Measurements from ENCODE around the gene BCL2L2.

Gene BCL2L2

DNA sequence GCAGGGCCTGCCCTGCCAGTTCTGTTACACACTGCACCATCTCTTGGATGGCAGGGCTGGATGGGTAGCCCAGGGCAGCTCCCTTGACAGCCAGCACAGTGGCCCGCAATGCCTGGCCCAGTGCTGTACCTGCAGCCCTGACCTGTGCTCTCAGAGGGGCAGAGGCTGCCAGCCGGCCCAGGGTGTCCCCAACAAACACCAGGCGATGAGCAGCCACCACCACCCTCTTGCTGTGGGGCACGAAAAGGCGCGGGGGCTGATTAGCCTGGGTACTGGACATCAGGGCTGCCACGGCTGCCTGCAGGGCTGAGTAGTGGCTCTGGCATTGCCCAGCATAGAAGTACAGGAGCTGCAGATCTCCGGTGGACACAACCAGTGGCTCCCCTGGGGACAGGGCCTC is 50.6 kb downstream of the BCL2L2 start:
- no peak for DNase-seq

DNA sequence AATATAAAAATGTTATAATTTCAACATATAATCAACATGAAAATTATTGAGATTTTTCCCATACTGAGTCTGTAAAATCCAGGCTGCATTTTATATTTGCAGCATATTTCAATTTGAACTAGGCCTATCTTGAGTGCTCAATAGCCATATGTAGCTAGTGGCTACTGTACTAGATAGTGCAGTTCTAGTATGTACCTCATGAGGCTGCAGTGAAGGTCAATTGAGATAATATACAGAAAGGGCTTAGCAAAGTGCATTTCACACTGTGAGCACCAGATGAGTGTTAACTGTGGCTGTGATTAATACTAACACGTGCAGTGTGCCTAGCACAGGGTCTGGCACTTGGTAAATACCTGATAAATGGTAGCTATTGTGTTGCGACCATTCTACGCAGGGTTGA is 51.4 kb downstream of the BCL2L2 start:
- no peak for DNase-seq

DNA sequence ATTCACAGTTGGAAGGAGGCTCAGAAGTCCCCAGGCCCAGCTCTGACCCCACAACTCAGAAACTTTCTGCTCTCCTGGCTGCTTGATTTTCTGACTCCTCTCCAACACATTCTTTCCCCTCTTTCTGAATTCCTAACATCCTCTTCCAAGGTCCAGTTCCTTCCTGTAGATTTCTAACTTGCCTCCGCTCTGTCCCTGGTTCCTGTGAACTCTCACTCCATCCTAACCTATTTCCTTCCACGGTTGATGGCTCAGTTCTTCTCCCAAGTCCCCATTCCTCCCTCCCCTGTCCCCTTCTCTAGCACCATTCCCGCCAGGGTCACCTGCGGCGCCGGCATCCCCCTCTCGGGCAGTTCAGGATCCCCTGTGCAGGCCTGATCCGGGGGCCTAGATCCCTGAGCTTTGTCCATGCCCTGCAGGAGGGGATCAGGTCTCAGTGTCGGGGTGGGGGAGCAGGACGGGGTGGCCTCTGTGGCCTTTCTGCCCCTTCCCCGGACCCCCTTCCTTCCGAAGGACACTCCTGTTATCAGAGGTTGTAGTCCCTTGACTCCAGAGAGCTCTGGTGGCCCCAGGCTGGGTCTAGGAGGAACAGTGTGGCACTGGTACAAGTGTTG is 52.0 kb downstream of the BCL2L2 start:
- no peak for DNase-seq

DNA sequence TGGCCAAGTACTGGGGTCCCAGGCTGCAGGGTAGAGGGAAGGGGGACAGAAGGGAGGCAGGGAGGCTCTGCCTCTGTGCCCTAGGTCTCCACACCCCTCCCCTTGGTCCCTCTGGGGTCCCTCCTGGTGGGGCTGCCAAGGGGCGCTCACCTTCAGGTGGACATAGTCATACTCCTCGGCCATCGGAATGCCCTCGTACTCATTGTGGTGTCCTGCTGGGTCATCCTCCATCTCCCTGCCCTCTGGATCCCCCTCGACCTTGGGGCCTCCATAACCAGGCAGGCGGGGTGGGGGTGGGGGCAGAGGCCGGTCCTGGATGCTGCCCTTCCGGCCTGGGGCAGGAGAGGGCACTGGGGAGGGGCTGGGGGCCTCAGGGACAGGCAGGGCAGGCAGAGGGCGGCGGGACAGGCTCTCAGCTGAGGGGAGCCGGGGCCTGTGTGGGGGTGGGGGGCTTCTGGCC is 52.6 kb downstream of the BCL2L2 start:
- no peak for DNase-seq

- DNase-seq: no peak
Measured at GRCh38 chr14:23359722-23360447, 53.3 kb downstream of the BCL2L2 start.

DNA sequence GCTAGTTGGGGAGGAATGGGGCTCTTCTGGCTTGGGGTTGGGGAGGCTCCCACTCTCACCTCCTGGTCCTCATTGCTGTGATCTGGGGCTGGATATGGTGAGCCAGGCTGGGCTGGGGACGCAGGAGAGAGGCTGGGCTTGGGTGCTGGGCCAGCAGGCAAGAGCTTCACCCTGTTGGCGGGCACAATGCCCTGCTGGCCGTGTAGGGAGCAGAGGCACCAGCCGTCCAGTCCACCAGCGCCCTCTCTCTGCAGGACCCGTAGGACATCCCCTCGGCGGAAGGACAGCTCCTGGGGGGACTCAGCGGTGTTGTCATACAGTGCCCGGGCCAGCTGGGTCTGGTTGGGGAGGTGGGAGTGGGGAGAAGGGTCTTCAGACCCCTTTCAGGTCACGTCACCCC is 53.9 kb downstream of the BCL2L2 start:
- DNase-seq: no peak

DNA sequence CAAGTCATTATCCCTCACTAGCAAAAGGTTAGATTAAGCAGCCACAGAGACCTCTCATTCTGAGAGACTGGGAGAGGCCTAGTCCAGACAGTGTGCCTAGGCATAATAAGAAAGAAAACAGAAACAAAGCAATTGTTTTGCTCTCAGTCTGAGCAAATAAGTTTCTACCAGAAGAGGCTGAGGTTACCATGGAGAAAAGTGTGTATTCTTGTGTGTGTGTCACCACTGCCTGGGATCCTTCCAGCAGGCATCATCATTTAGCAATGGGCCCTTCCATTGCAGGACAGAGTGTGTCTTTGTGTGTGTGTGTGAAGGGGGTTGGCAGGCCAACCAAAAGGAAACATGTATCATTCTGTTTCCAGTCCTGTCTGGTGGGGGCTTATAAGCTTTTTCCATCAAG is 54.7 kb downstream of the BCL2L2 start:
- no peak for DNase-seq

All from KG1 (cell line).